Urothelium cell line (cell line): ENCODE data around the gene CXXC5.
"Not testable (repeated sequence)": the region's sequence is repeated elsewhere in the genome, so short reads cannot be mapped to it uniquely, and the experiment has no call there.

Source experiments
- DNase-seq: peaks from one replicate; pipeline ENCODE4 v3.0.0; 2011; ENCODE audit warnings: low spot score, mixed read lengths
- FAIRE-seq: peaks from 2 replicates; lab custom pipeline; 2011; peaks lifted over from hg19 to GRCh38; lab: Jason Lieb, UNC

Gene CXXC5

DNA sequence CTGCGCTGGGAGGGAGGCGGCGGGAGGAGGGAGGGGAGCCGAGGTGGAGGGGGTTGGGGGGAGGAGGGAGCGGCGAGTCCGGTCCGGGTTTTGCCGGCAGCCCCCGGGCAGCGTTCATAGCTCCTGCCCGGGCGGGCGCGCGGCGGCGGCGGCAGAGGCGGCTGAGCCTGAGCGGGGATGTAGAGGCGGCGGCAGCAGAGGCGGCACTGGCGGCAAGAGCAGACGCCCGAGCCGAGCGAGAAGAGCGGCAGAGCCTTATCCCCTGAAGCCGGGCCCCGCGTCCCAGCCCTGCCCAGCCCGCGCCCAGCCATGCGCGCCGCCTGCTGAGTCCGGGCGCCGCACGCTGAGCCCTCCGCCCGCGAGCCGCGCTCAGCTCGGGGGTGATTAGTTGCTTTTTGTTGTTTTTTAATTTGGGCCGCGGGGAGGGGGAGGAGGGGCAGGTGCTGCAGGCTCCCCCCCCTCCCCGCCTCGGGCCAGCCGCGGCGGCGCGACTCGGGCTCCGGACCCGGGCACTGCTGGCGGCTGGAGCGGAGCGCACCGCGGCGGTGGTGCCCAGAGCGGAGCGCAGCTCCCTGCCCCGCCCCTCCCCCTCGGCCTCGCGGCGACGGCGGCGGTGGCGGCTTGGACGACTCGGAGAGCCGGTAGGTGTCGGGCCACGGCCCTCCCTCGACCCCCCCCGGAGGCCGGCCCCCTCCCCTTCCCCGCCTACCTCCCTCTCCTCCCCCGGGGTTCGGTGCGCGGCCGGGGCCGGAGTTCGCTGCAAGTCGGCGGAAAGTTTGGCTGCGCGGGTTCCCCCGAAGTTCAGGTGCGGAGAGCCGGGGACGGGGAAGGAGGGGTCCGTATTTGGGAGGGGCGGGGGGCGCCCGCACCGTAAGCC is at the start of gene CXXC5:
CXXC5 (plus strand) TSS at position 145 of the 877 bp plus-strand sequence. CDS start 32,175 bp downstream, outside the sequence.
- FAIRE-seq = no peak
- peak; percentile 75 for DNase-seq

DNA sequence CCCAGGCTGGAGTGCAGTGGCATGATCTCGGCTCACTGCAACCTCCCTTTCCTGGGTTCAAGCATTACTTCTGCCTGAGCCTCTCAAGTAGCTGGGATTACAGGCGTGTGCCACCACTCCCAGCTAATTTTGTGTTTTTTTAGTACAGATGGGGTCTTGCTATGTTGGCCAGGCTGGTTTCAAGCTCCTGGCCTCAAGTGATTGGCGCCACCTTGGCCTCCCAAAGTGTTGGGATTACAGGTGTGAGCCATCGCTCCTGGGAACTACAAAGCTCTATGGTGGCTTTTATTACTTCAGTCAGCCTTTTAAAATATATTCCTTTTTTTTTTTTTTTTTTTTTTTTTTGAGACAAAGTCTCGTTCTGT is 49.6 kb upstream of the CXXC5 start:
- not testable (repeated sequence) for DNase-seq, FAIRE-seq

DNA sequence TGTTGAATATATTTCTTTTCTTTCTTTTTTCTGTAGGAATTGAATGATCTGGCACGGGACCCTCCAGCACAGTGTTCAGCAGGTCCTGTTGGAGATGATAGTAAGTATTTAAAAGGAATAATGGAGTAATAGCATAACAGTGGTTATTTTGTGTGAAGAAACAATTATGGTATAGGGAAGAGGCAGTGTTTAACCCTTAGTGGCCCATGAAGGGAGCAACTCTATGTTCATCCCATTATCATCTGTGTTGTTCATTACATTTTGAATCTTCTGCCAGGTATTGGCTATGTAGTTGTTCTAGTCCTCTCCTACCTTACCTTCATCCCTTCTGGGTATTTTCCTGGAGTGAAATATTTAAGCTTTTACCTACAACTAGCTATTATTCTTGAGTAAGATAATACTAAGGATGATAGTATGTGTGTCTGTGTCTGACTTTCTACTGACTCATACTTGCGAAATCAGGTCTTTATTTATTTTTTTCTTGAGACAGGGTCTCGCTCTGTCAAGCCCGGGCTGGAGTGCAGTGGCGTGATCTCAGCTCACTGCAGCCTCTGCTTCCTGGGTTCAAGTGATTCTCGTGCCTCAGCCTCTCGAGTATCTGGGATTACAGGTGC is 47.7 kb upstream of the CXXC5 start:
- FAIRE-seq (no peak), DNase-seq (no peak)

DNA sequence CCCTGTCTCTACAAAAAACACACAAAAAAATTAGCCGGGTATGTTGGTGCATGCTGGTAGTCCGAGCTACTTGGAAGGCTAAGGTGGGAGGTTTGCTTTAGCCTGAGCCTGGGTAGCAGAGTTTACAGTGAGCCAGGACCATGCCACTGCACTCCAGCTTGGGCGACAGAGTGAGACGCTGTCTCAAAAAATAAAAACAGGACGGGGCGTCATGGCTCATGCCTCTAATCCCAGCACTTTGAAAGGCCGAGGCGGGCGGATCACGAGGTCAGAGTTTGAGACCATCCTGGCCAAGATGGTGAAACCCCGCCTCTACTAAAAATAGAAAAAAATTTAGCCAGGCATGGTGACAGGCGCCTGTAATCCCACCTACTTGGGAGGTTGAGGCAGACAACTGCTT is 46.7 kb upstream of the CXXC5 start:
- DNase-seq = no peak
- no peak for FAIRE-seq

DNA sequence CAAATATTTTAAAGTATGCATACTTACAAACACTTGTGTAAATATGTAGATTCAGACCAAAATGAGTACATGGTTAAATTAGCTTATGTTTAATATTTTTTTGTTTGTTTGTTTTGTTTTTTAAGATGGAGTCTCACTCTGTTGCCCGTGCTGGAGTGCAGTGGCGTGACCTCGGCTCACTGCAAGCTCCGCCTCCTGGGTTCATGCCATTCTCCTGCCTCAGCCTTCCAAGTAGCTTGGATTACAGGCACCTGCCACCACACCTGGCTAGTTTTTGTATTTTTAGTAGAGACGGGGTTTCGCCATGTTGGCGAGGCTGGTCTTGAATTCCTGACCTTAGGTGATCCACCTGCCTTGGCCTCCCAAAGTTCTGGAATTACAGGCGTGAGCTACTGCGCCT is 46.2 kb upstream of the CXXC5 start:
- DNase-seq, FAIRE-seq: not testable (repeated sequence)

DNA sequence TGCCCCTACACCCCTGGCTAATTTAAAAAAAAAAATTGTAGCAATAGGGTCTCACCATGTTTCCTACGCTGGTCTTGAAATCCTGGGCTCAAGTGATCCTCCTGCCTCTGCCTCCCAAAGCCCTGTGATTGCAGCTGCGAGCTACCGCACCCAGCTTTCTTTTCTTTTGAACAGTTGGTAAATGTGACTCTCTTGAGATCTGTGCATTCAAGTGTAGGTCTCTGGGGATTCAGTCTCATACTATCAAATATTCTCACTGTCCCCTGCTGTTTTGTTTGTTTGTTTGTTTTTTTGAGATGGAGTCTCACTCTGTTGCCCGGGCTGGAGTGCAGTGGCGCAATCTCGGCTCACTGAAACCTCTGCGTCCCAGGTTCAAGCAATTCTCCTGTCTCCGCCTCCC is 42.3 kb upstream of the CXXC5 start:
- FAIRE-seq (no peak), DNase-seq (no peak)

DNA sequence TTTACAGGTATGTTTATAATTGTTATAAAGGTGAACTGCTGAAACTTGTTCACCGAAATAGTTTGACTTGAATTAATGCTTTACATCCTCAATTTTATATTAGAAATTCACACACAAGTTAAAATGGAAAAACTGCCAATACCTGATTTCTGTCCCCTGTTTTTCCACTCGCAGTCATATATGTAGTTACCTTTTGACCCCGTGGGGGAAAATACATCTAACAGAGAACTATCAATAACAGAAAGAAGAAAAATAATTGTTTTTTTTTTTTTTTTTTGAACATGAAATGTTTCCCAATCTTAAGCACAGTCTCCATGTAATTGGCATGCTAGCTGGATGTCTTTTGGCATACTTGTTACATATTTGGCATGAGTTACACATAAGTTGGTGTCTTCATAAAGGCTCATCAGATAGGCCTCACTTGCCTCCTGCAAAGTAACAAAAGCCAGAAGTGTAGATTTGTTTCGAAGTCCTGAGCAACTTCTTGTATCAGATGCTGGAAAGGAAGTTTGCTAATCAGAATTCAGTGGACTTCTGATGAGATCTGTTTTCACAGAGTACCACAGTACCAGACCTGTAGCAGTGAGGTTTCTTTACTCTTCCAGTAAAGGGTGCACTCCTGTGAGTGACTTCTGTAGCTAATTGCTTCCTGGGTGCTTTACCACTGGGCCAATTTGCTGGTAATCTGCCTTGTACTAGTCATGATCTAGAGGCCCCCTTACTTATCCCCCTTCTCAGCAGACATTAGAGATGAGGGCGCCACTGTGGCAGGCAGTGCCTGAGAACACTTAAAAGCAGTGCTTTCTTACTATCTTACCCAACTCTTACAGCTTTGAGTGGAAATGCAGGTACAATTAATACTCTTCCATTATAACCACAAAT is 36.2 kb upstream of the CXXC5 start:
- DNase-seq (no peak), FAIRE-seq (no peak)

DNA sequence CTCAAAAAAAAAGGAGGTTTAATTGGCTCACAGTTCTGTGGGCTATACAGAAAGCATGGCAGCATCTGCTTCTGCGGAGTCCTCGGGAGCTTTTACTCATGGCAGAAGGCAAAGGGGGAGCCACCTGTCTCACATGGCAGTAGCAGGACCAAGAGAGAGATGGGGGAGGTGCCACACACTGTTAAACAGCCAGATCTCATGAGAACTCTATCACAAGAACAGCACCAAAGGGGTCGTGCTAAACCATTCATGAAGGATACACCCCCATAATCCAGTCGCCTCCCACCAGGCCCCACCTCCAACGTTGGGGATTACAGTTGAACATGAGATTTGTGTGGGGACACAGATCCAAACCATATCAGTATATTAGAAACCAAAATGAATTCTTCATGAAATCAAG is 28.3 kb upstream of the CXXC5 start:
- FAIRE-seq (no peak), DNase-seq (no peak)

DNA sequence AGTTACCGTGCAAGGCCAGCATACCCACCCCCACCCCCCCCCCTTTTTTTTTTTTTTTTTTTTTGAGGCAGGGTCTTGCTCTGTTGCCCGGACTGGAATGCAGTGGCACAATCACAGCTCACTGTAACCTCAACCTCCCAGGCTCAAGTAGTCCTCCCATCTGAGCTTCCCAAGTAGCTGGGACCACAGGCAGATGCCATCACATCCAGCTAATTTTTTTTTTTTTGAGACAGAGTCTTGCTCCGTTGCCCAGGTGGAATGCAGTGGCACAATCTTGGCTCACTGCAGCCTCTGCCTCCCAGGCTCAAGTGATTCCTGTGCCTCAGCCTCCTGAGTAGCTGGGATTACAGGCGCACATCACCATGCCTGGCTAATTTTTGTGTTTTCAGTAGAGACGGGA is 22.8 kb upstream of the CXXC5 start:
- FAIRE-seq, DNase-seq: not testable (repeated sequence)

DNA sequence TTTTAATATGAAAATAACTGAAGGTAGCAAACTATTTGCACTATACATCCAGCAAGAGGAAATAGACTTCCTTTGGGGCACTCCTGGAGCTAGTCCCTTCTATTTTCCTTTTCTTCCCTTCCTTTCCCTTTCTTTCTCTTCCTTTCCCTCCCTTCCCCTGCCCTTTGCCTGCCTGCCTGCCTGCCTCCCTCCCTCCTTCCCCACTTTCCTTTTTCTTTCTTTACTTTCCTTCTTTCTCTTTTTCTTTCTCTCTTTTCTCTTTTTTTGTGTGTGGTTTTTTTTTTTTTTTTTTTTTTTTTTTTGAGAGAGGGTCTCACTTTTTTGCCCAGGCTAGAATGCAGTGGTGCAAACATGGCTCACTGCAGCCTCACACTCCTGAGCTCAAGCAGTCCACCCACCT is 17.3 kb upstream of the CXXC5 start:
- FAIRE-seq = no peak
- DNase-seq = no peak

DNA sequence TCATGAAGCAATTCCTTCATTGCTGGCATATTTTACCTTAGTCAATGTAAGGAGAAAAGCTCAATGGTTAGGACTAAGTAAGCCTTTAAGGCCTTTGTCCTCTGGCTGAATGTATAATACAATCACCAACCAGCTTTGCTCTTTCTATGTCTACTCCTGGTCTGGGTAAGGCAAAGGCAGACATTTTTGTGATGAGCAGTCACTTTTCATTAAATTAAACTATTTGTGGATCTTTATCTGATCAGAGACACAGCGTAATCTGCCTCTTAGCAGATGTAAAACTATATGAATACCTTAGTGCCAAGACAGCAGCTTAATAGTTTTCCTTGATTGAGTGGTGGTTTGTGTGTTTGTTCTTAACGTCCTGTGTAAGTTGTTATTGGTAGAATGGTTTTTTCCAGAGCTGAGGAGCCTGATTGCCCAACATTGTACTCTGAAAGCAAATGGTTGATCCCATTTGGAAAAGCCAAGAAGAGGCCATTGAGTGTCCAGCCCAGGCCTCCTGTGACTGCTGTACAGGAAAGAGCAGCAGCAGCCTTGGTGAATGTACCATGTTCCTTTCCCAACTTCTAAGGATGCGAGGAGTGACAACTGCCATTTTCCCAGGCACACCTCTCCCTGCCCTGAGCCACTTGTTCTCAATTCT is 16.5 kb upstream of the CXXC5 start:
- no peak for DNase-seq
- no peak for FAIRE-seq

DNA sequence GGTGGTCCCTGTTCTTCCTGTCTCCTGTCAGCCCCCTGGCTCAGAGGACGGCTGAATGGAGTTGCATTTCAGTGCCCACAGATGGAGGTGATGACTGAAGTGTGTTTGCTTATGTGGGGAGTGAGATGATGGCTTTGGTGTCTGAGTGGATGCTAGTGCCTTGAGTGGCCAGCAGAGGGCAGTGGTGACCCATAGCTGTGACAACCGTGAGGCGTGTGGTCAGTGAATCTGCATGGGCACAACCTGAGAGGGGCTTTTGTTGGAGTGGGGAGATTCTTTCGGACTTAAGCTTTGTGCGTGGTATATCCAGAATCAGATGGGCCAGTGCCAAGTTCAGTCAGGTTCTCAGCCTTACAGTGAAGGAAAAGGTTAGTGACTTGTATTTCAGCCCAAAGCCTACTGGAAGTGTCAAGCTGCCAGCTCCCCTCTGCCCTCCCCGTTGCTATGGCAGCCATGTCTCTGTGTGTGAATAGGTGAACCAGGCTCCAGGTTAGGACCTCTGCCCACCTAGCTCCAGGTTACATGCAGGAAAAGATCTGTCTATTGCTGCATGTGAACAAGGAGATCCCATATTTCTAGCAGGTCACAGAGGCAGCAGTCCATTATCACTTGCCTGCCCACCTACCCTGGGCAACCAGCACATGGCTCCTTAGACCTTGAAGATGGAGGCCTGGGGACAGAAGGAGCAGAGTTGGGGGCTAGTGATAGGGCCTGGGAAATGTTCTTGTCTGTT is 14.7 kb upstream of the CXXC5 start:
- FAIRE-seq (no peak), DNase-seq (peak; percentile 74)

DNA sequence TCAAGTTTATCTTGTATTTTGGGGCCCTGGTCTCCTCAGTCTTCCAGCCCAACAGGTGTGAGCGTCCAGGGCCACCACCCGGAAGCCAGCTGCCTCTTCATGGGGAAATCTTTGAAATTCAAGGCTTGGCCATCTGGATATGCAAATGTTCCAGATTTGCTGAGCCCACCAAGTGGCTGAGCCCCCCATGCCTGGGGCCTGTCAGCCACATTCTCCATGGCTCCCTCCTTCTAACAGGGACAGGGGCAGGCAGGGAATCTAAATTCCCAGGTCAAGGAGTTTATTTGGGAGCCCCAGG is 14.2 kb upstream of the CXXC5 start:
- FAIRE-seq (no peak), DNase-seq (no peak)

DNA sequence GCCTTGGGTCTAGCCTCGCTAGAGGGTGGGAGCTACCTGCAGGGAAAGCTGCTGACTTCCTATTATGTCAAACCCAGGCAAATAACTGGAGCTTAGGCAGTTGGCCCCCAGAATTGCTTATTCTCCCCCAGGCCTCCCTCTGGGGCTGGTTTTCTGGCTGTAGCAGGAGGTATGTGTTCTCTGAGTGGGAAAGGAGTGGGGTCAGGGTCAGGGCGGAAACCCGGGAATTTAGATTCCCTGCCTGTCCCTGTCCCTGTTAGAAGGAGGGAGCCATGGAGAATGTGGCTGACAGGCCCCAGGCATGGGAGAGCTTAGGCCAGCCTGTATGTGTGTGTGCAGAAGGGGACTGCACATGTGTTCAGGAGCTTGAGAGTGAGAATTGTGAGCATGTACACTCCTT is 13.6 kb upstream of the CXXC5 start:
- DNase-seq = no peak
- FAIRE-seq = no peak

DNA sequence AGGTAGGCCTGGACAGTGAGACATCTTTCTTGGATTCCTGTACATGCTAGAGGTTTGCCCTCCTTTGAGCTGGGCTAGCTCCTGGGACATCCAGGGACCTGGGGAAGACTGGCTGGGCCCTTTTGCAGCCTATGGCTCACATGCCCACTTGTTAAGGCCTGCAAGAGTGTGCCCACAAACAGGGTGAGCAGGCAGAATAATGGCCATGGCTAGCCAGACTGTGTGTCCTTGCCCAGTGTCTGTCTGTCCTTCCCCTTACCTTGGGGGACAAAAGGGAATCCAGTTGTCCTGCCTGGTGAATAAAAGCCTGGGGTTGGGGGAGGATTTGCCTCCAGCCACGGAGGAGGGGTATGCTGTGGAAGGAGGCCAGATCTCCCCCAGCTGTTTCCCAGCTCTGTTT is 13.0 kb upstream of the CXXC5 start:
- DNase-seq (no peak), FAIRE-seq (no peak)

DNA sequence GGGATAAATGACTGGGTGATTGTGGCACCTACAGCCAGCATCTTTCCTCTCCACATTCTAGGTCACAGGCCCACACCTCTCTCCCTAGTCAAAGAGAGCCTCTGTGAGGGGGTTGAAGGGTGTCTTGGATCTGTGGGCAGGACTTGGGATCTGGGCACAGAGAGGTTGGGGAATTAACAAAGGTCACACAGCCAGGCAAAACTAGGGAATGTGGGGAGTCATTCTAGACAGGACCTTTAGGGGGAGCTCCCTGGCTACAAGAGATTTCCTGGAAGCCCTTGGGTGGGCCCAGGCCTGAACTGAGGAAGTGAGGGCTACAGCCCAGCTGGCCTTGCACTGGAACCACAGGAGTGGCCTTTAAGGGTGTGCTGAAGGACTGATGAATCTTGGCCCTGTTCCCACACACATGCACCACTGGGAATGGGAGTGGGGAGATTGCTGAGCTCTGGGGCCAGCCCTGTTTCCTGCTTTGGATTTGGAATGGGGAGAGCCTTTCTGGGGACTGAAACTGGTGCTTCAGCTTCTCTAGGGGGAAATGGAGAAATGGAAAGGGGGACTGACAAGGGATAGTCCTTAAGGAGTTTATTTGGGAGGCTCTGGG is 12.4 kb upstream of the CXXC5 start:
- DNase-seq (no peak), FAIRE-seq (no peak)

DNA sequence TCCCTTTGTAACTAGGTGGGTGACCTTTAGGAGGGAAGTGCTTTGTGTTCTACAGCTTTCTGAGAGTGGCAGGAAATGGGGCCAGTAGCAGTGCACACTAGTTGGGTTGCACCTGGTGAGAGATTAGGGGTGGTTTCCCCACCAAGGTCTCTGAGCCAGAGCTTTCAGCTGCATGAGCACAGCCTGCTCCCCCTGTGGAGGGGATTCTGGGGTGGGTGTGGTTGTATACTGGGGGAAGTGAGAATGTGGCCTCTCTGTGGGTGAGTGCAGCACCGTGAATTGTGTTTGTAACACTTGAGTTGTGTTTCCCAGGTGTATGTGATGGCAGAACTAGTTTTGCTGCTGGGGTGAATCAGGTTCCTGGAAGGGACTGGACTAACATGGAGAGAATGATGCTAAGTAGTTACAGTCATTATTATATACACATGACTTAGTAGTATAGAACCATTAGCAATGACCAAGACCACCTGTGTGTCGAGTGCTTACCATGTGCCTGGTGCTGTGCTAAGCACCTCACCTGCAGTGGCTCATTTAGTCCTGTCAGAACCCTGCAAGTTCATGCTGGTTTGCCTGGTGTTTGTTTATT is 11.8 kb upstream of the CXXC5 start:
- DNase-seq = no peak
- no peak for FAIRE-seq

DNA sequence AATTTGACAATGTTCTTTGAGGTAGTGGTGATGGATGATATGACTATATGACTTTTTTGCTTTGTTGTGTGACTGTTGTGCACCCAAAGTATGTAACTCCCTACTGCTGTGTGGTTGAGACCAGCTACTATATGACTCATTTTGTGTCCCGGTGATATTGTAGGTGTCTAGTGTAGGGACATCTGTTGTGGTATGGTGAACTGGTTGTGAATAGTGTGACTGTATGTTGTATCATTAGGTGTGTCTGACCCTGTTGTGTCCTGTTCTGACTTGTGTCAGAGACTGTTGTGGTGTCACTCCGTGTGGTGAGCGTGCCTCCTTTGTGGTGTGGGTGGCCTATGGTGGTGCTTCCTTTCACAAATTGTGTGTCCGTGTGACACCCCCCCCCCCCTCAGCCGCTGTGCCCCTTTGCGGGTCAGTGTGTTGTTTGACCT is 11.2 kb upstream of the CXXC5 start:
- DNase-seq (no peak), FAIRE-seq (no peak)

DNA sequence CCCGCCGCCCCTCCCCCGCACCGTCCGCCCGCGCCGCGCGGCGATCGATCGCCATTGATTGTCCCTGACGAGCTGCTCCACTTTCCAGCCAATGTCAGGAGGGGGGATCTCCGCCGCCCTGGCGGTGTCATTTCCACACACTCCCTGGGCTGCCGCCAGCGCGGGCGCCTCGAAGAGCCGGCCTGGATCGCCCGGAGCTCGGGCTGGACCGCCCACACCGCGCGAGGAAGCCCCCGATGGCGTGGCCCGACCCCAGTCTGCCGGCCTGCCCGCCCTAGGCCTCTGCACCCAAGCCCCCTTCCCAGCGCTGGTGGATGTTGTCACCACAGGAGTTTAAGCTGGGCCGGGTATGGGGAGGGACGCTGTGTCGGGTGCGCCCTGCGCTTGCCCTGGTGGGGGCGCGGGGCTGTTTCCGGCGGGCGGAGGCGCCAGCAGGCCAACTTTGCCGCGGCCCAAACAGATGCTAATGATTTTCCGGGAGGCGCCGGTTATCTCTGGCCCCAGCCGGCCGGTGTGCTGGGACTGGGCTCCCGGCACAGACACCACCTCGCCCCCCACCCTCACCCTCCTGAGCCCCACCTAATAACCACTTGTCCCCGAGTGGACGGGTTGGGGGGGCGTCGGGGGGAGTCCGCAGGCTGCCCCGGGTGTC is 10.6 kb upstream of the CXXC5 start:
- peak; percentile 57 for DNase-seq
- FAIRE-seq = no peak
